ENCODE measurements around the gene C1R.
"Not testable (repeated sequence)": the region's sequence is repeated elsewhere in the genome, so short reads cannot be mapped to it uniquely, and the experiment has no call there.

The C1R gene

DNA sequence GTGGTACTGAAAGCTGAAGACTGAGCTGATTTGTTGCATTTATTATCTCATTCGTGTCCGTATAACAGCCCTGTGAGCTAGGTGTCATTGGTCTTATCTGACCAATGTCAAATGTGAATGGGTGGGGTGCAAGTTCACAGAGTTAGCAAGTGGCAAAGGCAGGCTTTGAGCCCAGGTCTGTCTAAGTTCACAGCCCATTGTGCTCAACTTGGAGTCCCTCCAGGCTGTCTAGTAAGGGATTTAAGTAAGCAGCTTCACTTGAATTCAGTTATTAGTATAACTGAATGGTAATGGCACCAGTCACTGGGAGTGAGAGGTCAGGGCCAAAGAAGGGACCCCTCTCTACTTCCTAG is 23.3 kb downstream of the C1R start:
- DNase-seq = no peak

- DNase-seq = peak in 13 of 58 donors; percentile 3 to 52 (median 15)
Measured at GRCh38 chr12:7068240-7068993, 23.8 kb downstream of the C1R start.

DNA sequence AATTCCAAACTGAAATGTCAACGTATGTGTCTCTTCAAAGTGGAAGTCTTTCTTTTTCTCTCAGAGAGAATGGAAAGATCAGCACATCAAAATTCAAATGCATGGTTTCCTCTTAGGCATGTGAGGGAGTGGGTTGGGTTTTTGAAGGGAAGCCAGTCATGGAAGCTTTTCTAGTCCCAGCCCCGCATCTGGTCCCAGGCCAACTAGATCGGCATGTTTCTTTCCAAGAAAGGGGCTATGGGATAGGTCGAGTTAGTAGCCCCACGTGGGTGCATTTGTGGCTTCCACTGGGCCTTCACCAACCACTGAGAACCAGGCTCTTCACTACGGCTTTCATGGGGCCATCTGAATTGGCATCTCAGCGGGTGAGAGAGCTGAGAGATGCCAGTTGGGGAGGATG is 25.1 kb downstream of the C1R start:
- DNase-seq = peak in 2 of 58 donors; percentile 4 to 5

DNA sequence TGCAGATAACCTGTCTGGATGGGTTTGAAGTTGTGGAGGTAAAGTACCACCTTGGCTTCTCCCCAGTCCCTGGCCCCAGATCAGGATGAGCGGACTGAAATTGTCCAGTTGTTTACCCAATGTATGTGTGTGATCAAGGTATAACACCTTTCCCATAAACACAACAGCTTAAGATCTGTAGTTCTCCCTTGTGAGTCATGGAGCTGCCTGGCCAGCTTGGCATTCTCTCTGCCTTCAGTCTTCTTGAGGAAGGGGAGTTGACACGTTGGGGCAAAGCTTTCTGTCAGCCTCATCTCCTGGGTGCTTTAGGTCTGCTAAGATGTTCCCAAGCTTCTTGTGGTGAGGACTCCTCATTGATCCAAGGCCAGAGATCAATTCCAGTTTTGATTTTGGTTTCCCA is 25.6 kb downstream of the C1R start:
- DNase-seq = no peak

DNA sequence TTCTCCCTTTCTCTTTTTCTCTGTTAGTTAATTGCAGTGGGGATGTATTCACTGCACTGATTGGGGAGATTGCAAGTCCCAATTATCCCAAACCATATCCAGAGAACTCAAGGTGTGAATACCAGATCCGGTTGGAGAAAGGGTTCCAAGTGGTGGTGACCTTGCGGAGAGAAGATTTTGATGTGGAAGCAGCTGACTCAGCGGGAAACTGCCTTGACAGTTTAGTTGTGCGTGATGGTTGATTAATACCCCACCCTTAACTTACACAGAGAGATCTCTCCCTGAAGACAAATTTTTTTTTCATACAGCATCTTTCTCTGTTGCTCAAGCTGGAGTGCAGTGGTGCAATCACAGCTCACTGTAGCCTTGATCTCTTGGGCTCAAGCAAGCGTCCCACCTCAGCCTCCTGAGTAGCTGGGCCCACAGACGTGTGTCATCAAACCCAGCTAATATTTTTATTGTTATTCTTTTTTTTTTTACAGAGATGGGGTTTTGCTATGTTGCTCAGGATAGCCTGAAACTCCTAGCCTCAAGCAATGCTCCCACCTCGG is 27.1 kb downstream of the C1R start:
- no peak for DNase-seq

- DNase-seq = no peak
Measured at GRCh38 chr12:7064516-7064915, 27.7 kb downstream of the C1R start.

- no peak for DNase-seq
Measured at GRCh38 chr12:7061596-7061995, 30.6 kb downstream of the C1R start.

DNA sequence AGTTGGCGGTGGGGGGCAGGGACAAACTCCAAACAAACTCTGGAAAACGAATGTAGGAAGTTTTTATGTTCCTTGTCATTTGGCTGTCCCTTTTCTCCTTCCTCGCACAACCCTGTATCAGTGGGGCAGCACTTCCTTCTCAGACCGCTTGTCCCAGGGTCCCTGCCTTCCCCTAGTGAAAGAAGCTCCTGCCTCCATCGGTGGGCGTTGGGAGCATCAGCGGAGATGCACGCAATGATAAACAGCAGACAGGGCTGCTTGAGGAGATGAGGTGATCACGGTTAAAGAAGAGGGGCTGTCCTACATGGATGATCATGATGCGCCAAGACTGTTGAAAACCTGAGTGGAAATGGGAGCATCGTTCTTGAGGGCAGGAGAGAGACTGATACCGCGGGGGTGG is 31.1 kb downstream of the C1R start:
- no peak for DNase-seq

DNA sequence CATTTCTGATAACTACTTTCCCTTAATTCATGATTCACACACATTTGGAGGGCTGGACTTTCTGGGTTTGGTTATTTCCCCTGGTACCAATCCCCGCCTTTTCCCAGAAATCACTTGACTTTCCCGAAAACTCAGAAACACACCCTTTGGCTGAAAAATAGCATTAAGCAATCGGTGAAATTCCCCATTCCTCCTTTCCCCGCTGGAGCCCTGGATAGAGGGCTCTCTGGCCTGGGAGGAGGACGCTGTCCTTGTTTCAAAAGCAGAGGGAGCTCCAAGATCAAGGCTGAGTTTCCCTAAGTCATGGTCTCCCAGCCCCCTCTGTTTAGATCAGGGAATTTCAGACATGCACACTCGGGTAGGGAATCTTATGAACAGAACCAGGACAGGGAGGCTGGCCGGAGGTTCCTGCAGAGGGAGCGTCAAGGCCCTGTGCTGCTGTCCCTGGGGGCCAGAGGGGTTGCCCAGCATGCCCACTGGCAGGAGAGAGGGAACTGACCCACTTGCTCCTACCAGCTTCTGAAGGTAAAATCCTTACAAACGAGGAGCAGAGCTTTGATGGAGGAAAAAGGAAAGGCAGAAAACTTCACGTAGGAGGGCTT is 31.8 kb downstream of the C1R start, which contains the start of gene C1S:
Gene C1S, plus strand, starts transcription at position 366 of the 602 bp plus-strand sequence. CDS start 1,195 bp downstream, outside the sequence.
- peak in 25 of 58 donors; percentile 3 to 53 (median 14) for DNase-seq

DNA sequence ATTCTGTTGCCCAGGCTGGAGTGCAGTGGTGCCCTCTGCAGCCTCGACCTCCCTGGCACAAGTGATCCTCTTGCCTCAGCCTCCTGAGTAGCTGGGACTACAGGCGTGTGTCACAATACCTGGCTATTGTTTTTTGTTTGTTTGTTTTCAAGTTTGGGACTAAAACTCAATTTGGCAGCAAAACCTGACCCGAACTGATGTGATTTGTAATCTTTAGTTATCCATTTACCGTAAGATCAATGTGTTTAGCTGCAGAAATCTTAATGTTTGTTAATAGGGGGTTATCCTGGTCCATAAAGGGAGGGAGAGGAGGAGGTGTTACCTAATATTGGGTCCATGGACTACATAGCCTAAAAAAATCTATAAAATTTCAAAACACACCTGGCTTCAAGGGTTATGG is 32.5 kb downstream of the C1R start:
- no peak for DNase-seq

- no peak for DNase-seq
Measured at GRCh38 chr12:7058850-7059395, 33.3 kb downstream of the C1R start.

GRCh38 chr12:7058163-7058845 is 33.9 kb downstream of the C1R start:
- no peak for DNase-seq

DNA sequence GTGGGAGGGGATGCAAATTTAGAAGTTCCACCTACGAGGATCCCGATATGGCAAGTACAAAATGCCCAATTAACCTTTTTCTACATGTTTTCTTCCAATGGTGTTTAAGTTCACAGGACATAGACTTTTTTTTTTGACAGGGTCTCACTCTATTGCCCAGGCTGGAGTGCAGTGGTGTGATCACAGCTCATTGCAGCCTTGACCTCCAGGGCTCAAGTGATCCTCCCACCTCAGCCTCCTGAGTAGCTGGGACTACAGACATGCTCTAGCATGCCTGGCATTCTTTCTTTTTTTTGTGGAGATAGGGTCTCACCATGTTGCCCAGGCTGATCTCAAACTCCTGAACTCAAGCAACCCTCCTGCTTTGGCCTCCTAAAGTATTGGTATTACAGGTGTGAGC is 36.5 kb downstream of the C1R start:
- not testable (repeated sequence) for DNase-seq

GRCh38 chr12:7054925-7055324 is 37.3 kb downstream of the C1R start:
- DNase-seq = no peak

GRCh38 chr12:7049973-7050372 is 42.3 kb downstream of the C1R start:
- DNase-seq = not testable (repeated sequence)

DNA sequence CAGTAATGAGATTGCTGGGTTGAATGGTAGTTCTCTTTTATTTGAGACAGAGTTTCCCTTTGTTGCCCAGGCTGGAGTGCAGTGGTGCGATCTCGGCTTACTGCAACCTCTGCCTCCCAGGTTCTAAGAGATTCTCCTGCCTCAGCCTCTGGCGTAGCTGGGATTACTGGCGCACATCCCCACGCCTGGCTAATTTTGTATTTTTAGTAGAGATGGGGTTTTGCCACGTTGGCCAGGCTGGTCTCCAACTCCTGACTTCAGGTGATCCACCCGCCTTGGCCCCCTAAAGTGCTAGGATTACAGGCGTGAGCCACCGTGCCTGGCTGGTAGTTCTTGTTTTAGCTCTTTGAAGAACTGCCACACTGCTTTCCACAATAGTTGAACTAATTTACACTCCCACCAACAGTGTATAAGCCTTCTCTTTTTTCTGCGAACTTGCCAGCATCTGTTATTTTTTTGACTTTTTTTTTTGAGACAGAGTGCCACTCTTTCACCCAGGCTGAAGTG is 42.7 kb downstream of the C1R start:
- DNase-seq = peak in 1 of 58 donors; percentile 1

DNA sequence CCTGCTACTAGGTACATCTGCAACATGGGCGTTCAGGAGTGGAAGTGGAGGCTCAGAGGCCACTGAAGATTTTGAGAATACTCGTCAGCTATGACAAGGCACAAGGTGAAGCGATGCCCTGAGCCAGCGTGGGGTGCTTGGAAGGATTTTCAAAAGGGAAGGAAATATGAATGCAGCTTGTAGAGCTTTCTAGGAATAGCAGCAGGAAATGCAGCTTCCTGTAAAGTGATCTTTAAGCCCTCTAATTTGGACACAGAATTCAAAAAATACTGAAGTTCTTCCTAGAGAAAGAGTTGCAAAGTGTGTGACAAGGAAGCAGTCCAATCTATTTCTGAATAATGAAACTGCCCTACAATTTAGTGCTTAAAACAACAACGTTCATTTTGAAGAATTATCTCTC is 44.9 kb downstream of the C1R start:
- no peak for DNase-seq

- no peak for DNase-seq
Measured at GRCh38 chr12:7046383-7047105, 45.7 kb downstream of the C1R start.

DNA sequence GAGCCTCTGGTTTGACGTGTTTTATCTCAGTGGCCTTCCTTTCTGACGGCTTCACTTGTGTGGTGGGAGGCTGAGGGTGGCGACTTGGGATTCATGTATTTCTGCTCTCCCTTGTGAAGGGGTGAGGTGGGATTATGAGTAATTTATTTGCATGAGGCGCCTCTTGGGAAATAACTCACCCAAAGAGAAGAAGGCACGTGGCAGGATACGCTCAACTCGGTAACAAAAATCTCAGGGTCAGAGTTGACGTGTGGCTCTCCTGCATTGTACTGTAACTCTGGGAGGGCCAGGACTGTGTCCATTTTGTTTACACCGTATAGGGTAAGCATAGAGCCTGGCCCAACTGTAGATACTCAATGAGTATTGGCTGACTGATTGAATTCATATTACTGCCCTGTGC is 46.3 kb downstream of the C1R start:
- no peak for DNase-seq

DNA sequence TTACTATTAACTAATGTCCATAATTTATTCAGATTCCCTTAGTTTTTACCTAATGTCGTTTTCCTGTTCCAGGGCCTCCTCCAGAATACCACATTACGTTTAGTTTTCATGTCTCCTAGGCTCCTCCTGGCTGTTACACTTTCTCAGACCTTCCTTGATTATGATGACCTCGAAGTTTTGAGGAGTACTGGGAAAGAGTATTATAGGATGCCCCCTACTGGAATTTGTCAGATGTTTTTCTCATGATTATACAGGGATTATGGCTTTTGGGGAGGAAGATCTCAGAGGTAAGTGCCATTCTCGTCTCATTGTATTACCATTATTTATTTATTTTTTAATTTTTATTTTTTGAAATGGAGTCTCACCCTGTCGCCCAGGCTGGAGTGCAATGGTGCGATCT is 49.4 kb downstream of the C1R start:
- no peak for DNase-seq

- DNase-seq = no peak
Measured at GRCh38 chr12:7039403-7039802, 52.8 kb downstream of the C1R start.

Data from anterior cingulate cortex (tissue), 58 donors.